ENCODE data around the gene CFAP73. TPM values are rescaled to one million over a fixed set of nuclear protein-coding genes. Genes with fewer than 3 reads are reported as not detected.

CFAP73 gene
- total RNA-seq, result 1 to 10 TPM in 1 of 2 experiments, under 1 TPM in 1; 0.94 to 1.1 TPM

GRCh38 chr12:113149361-113150150 is at the start of gene CFAP73:
CFAP73 (plus strand) TSS chr12:113149724; CDS start chr12:113149858, 134 bp downstream.

DNA sequence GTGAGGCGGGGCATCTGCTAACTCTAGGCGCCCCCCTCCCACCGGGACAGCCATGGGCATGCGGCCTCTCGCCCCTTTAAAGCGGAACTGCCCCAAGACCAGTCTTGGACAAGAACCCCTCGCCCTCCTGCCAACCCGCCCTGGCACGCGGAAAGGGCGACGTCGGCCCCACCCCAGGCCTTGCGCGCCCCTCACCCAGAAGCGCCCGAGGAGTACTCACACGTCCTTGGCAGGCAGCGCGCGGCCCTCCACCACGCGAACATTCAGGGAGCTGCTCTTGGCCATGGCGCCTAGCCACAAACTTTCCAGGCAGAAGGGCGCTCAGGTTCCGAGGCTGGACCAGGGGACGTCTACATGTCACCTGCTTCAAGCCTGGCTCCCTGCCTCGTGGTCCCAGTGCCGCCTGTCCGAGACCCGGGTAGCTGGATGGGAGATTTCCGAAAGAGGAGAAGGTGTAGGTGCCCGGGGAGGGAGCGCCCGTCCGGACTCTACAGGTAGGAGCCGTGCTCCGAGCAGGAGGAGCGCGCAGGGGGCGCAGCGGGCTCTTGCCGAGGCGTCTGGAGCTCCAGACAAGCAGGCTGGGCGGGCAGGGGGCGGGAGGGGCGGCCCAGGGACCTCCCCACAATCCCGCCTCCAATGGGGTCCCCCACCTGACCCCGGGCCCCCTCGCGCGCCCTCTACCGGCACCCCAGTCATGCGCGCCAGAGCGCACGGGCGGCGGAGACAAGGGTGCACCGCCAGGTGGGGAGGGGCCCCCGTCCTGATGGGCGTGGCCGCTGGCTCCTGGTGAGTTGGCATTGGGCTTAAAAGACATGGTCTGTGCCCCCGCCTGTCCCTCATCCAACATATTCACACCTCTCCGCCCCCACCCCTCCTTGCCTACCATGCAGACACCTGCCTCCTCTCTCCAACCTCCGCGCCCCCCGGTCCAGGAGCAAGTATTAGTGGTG is 14.1 kb upstream of the CFAP73 start, which contains the start of gene RASAL1:
Gene RASAL1 (minus strand): TSS at position 584 of the 950 bp plus-strand sequence. CDS start 299 bp downstream, at position 285.

DNA sequence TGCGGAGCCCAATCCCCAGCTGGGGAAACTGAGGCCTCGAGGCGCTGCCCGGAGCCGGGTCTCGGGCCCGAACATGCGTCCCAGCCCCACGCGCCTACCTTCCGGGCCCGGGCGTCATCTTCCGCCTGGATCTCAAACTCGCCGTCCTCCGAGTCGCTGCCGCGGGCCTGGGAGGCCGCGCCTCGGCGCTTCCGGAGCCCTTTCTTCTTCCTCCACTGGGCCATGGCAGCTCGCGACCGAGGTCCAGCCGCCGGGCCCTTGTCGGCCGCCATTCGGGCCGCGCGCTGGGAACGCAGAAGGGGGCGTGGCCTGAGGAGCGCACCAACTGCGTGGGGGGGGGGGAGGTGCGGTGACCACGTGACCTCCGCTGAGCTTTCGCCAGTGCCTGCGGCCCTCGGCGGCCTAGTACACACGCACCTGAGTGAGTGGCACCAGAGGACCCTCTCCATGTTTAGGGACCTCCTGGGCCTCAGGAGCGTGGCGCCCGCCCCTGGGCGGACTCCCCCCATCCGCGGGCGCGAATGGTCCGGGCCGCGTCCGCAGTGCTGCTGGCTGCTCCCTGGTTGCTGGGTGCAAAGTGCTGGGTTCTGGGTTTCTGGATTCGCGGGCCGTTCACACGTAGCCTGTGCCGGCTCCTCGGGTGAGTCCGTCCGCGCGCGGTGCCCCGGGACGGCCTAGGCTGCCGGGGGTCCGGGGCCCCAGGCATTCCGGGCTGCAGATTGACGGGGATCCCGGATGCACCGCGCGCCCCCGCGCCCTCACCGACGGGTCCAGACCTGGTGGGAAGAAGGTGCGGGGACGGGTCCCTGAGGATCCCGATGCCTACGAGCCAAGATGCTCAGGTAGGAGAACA is 35.9 kb downstream of the CFAP73 start, which contains the start of the genes DDX54 and RITA1:
Gene DDX54 (minus strand): TSS at position 299 of the 853 bp plus-strand sequence. CDS start 27 bp downstream, at position 272.
Gene RITA1 (plus strand): TSS at position 542 of the 853 bp plus-strand sequence. CDS start 1,026 bp downstream, outside the sequence.

Small RNA genes within 50 kb of the gene (microRNA-seq; reads per million reads assigned to microRNA genes)
- gene MIR7106 (ENCODE audit: borderline microRNAs expressed, borderline replicate concordance), result not detected

Other genes with a start within 250 kb of the CFAP73 start
- 10 to 100 TPM; 34.9 to 36.3 TPM for gene OAS1, start 242.8 kb upstream of the CFAP73 start, total RNA-seq
- gene OAS3, start 211.2 kb upstream of the CFAP73 start, total RNA-seq, result 10 to 100 TPM; 50.4 TPM
- gene OAS2, start 171.2 kb upstream of the CFAP73 start, total RNA-seq, result 100 to 1,000 TPM; 126 to 131 TPM
- gene DTX1, start 93.0 kb upstream of the CFAP73 start, total RNA-seq, result under 1 TPM in 1 of 2 experiments, not detected in 1; 0.10 TPM
- gene RASAL1, start 14.0 kb upstream of the CFAP73 start, total RNA-seq, result under 1 TPM; 0.38 to 0.53 TPM
- 10 to 100 TPM; 67.4 to 71.1 TPM for gene DDX54, start 35.8 kb downstream of the CFAP73 start, total RNA-seq
- 10 to 100 TPM; 13.3 to 17.6 TPM for gene RITA1, start 36.0 kb downstream of the CFAP73 start, total RNA-seq
- 10 to 100 TPM; 27.3 to 29.0 TPM for gene TPCN1, start 71.7 kb downstream of the CFAP73 start, total RNA-seq
- 10 to 100 TPM; 34.4 to 35.4 TPM for gene SLC8B1, start 185.4 kb downstream of the CFAP73 start, total RNA-seq
- gene PLBD2, start 208.9 kb downstream of the CFAP73 start, total RNA-seq, result 10 to 100 TPM; 10.2 to 10.5 TPM

All from activated naive CD4-positive, alpha-beta T cell treated with anti-CD3 and anti-CD28 coated beads, Interleukin-2, amount 10 ng/mL, durations not matched to agents 5 hours and 36 hours (primary cell).